ENCODE data around the gene ID3. TPM values are rescaled to one million over a fixed set of nuclear protein-coding genes. Genes with fewer than 3 reads are reported as not detected.
A peak's percentile ranks its signal among the peaks of the same experiment; 100 is the strongest.

Gene ID3
- total and polyA plus RNA-seq, 9 of the 15 experiments (the other 6 are each of a cell fraction or from before 2014, with no cell fraction given), result 6.8 to 59.8 (median 23.5) TPM

- no peak for FAIRE-seq
- H3K79me2 ChIP-seq (ENCODE audit: control insufficient read depth, insufficient read depth, low read length), result no peaks in the 10 kb centered on the region
- no peaks in the 10 kb centered on the region for H3K36me3 ChIP-seq (ENCODE audit: control insufficient read depth, insufficient read depth, low read length)
- CTCF ChIA-PET (ENCODE audit: low intra/inter-chr PET ratio), result no interaction called here
- no peaks in the 10 kb centered on the region for H3K9me3 ChIP-seq (replicated peaks; ENCODE audit: control insufficient read depth, insufficient read depth, low read depth, low read length)
- TF ChIP-seq ZNF324 (CRISPR knock-in tag; IDR thresholded peaks at IDR 0.05) (no peak), TFAM (CRISPR knock-in tag; conservative IDR thresholded peaks at IDR 0.05) (no peak), ZNF124 (CRISPR knock-in tag; IDR thresholded peaks at IDR 0.05) (no peak), KHSRP (IDR thresholded peaks at IDR 0.05) (no peak), FOXK2 (conservative IDR thresholded peaks at IDR 0.05 in 1 of 2, IDR thresholded peaks at IDR 0.05 in 1 of 2; ENCODE audit: low read depth in 2 of 2) (no peak), PYGO2 (tag; IDR thresholded peaks at IDR 0.05) (no peak)
- POLR2A ChIA-PET, result interaction anchor here (0.6 to 3.7 kb wide), 5 partner anchors 9 to 41 kb away, joined by 3 to 25 read pairs (median 7); partner anchors contain the start of gene ID3
- H3K4me2 ChIP-seq (ENCODE audit: insufficient read depth, low read length), result no peak overlapping the region
- in situ Hi-C loops (cut with MboI), result no loop called here
- H3K27ac ChIP-seq (ENCODE audit: extremely low read depth, low read depth, low read length), result no peak overlapping the region
- intact Hi-C loops (cut with micrococcal nuclease), result no loop called here
- peaks cover 0 to 10% of the 10 kb centered on the region in 2 experiments; a peak in 3 of 5 replicates for H3K27me3 ChIP-seq (ENCODE audit: control insufficient read depth in 2 of 2, insufficient read depth in 2 of 2, low read length in 2 of 2)
- H2AFZ ChIP-seq (ENCODE audit: low read depth, low read length), result no peak overlapping the region
- H3K4me3 ChIP-seq, result no peak overlapping the region
- no peak for DNase-seq (ENCODE audit: extremely low read depth in 1 of 4, low spot score in 3 of 4)
- WGBS (ENCODE audit: insufficient coverage, low coverage, missing lambda C conversion rate), result 26% methylated on average over 6 of the region's 6 CpGs
- no peaks in the 10 kb centered on the region for H3K9me1 ChIP-seq (ENCODE audit: control insufficient read depth, insufficient read depth, low read length)
- H4K20me1 ChIP-seq (replicated peaks; ENCODE audit: control insufficient read depth, insufficient read depth, low read length), result no peaks in the 10 kb centered on the region
- H3K4me1 ChIP-seq (replicated peaks in 1 of 2; ENCODE audit: control insufficient read depth in 2 of 2, insufficient read depth in 2 of 2, low read length in 2 of 2), result peaks cover 14 to 18% of the 10 kb centered on the region in 2 experiments
- H3K9ac ChIP-seq (ENCODE audit: insufficient read depth in 1 of 2, low read depth in 2 of 2, low read length in 2 of 2), result no peak overlapping the region
- ATAC-seq, result no peak
- no TSS peak for BruUV-seq (replicated peaks)
These were observed 41.0 kb upstream of the ID3 start for GRCh38 chr1:23600283-23600682.

DNA sequence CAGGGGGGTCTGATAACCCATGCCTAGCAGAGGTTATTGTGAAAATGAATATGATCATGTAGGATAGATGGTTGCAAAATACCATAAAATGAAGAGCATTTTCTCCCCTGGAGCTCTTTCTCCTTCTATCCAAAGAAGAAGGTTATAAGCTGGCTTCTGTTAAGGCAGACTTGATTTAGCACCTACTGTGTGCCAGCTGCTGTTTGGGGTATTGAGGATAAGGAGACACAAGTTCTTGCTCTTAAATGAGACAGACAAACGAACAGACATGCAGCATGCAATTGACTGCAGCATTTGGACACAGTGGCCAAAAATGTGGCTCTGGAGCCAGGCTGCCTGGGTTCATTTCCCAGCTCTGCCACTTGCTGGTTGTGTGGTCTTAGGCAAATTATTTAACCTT lies 39.8 kb upstream of the ID3 start:
- 0% methylated on average over 1 of the region's 1 CpG for WGBS (ENCODE audit: insufficient coverage, low coverage, missing lambda C conversion rate)
- Histone ChIP-seq H3K4me1 (replicated peaks in 1 of 2; ENCODE audit: control insufficient read depth in 2 of 2, insufficient read depth in 2 of 2, low read length in 2 of 2) (peaks cover 18 to 20% of the 10 kb centered on the region in 2 experiments), H3K27me3 (ENCODE audit: control insufficient read depth in 2 of 2, insufficient read depth in 2 of 2, low read length in 2 of 2) (peaks cover 0 to 7% of the 10 kb centered on the region in 2 experiments; a peak in 3 of 5 replicates), H3K79me2 (ENCODE audit: control insufficient read depth, insufficient read depth, low read length) (no peaks in the 10 kb centered on the region), H3K9me3 (replicated peaks; ENCODE audit: control insufficient read depth, insufficient read depth, low read depth, low read length) (no peaks in the 10 kb centered on the region), H3K9ac (ENCODE audit: insufficient read depth in 1 of 2, low read depth in 2 of 2, low read length in 2 of 2) (no peak overlapping the region), H3K9me1 (ENCODE audit: control insufficient read depth, insufficient read depth, low read length) (no peaks in the 10 kb centered on the region), H2AFZ (ENCODE audit: low read depth, low read length) (peak overlapping the region; percentile 5; the same call in 1 of the 2 replicates), H3K4me3 (no peak overlapping the region), H4K20me1 (replicated peaks; ENCODE audit: control insufficient read depth, insufficient read depth, low read length) (no peaks in the 10 kb centered on the region), H3K4me2 (ENCODE audit: insufficient read depth, low read length) (no peak overlapping the region), H3K36me3 (ENCODE audit: control insufficient read depth, insufficient read depth, low read length) (no peaks in the 10 kb centered on the region), H3K27ac (ENCODE audit: extremely low read depth, low read depth, low read length) (no peak overlapping the region)
- ChIA-PET POLR2A (interaction anchor here (0.6 to 3.7 kb wide), 4 partner anchors 8 to 295 kb away, joined by 3 to 25 read pairs (median 6); partner anchors contain the start of gene ID3), CTCF (ENCODE audit: low intra/inter-chr PET ratio) (no interaction called here)
- no peak for ATAC-seq
- BruUV-seq (replicated peaks), result no TSS peak
- in situ Hi-C loops (cut with MboI) (no loop called here), intact Hi-C loops (cut with micrococcal nuclease) (loop anchor here (5.0 kb wide), 1 partner anchor 42 kb away; the partner anchor contains the start of gene ID3)
- TF ChIP-seq RBM15 (IDR thresholded peaks at IDR 0.05; ENCODE audit: insufficient read depth, low read length) (no peak), ZKSCAN1 (IDR thresholded peaks at IDR 0.05; ENCODE audit: low read depth, low read length) (peak; percentile 92)
- no peak for FAIRE-seq
- DNase-seq (ENCODE audit: extremely low read depth in 1 of 4, low spot score in 3 of 4), result no peak
